Measurements from ENCODE around the gene GNE. TPM values are rescaled to one million over a fixed set of nuclear protein-coding genes. Genes with fewer than 3 reads are reported as not detected.

Gene GNE
- total and polyA plus RNA-seq, 9 of the 15 experiments (the other 6 are each of a cell fraction or from before 2014, with no cell fraction given): 5.1 to 18.6 (median 12.0) TPM

GRCh38 chr9:36166168-36166927, 91.9 kb downstream of the GNE start (continued):
- TF ChIP-seq KLF13 (tag; IDR thresholded peaks at IDR 0.05; ENCODE audit: borderline replicate concordance, low read depth): peak; percentile 57; the same call in 1 of the 2 replicates
- TF ChIP-seq HDAC2 (IDR thresholded peaks at IDR 0.05): peak; percentile 35; the same call in 1 of the 2 replicates
- TF ChIP-seq KDM1A (IDR thresholded peaks at IDR 0.05): peak; percentile 68 to 88
- TF ChIP-seq MLLT1 (IDR thresholded peaks at IDR 0.05): 0 out of 4 replicates have a peak, but pooled peaks of 1 of the 2 experiments have one; percentile 30
- peak; percentile 57 for TF ChIP-seq L3MBTL2 (IDR thresholded peaks at IDR 0.05)
- no peak for TF ChIP-seq ZNF518B (CRISPR knock-in tag; IDR thresholded peaks at IDR 0.05)
- peak; percentile 20 to 54; a peak in 2 of 4 replicates for TF ChIP-seq MAZ (CRISPR knock-in tag; conservative IDR thresholded peaks at IDR 0.05 in 1 of 2, IDR thresholded peaks at IDR 0.05 in 1 of 2)
- TF ChIP-seq CTBP1 (IDR thresholded peaks at IDR 0.05; ENCODE audit: borderline replicate concordance): peak; percentile 49; the same call in 1 of the 2 replicates
- no peak for TF ChIP-seq ZNF766 (CRISPR knock-in tag; conservative IDR thresholded peaks at IDR 0.05)
- TF ChIP-seq SMARCA5 (IDR thresholded peaks at IDR 0.05): peak; percentile 78; the same call in 1 of the 2 replicates
- no peak for TF ChIP-seq HINFP (tag; conservative IDR thresholded peaks at IDR 0.05; ENCODE audit: low read depth)
- peak in 1 of 2 experiments; percentile 44; a peak in 1 of 4 replicates for TF ChIP-seq RCOR1 (IDR thresholded peaks at IDR 0.05; ENCODE audit: borderline replicate concordance in 1 of 2, low read depth in 2 of 2, low read length in 2 of 2)
- peak; percentile 61; the same call in 1 of the 2 replicates for TF ChIP-seq RB1 (IDR thresholded peaks at IDR 0.05; ENCODE audit: low read depth)
- TF ChIP-seq ESRRA (IDR thresholded peaks at IDR 0.05; ENCODE audit: borderline replicate concordance, low read depth): peak; percentile 76; the same call in 1 of the 2 replicates
- peak; percentile 55; the same call in 1 of the 2 replicates for TF ChIP-seq DEAF1 (CRISPR knock-in tag; IDR thresholded peaks at IDR 0.05)
- peak; percentile 59 to 76 for TF ChIP-seq RAD21 (CRISPR knock-in tag; conservative IDR thresholded peaks at IDR 0.05 in 1 of 2, IDR thresholded peaks at IDR 0.05 in 1 of 2)
- peak; percentile 94 for TF ChIP-seq BCOR (IDR thresholded peaks at IDR 0.05)
- TF ChIP-seq RBM25 (IDR thresholded peaks at IDR 0.05; ENCODE audit: low read depth, low read length, severe bottlenecking): peak; percentile 79
- no peak for TF ChIP-seq KLF1 (tag; IDR thresholded peaks at IDR 0.05)

Data from K562 (cell line).